ENCODE data around the gene ECI2.
"Not testable (repeated sequence)": the region's sequence is repeated elsewhere in the genome, so short reads cannot be mapped to it uniquely, and the experiment has no call there.

Gene ECI2

DNA sequence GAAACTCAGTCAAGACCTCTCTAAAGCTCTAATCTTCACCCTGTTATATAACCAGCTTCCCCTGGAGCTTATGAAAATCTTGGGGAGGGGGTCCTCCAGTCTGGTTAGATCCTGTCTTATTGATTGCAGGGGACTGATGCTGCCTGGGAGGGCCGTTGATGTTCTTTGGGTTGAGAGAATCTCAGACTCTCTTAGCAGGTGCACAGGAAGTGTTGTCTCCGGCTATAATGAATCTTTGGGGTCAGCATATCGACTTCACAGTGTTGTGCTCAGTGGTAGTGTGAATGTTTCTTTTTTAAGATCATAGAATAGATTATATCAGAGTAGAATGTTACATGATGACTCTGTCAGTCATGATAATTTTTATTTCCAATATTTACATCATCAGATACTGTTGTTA lies 2.8 kb upstream of the ECI2 start:
- no peak for DNase-seq

DNA sequence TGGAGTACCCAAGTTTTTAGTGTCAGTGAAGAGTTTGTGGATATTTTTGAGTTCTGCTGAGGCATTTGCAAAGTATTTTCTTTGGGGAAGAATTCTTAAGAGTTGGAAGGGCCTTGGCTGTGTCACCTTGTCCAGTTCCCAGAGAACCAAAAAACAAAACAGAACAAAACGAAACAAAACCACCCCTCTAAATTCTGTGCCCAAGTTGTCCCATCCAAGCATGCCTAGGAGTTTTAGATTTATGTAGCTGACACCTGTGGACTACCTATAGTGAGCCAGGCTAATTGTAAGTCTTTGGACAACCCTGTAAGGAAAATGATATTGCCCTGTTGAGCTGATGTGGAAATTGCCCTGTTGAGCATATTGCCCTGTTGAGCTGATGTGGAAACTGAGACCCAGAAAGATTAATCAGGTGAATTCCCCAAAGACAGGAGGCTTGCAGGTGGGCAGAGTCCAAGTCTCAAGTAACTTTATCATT lies 1.0 kb upstream of the ECI2 start:
- no peak for DNase-seq

GRCh38 chr6:4135665-4136353 lies 434 bp upstream of the ECI2 start:
- DNase-seq = peak; percentile 94

- DNase-seq = no peak
These were observed 1.2 kb downstream of the ECI2 start for GRCh38 chr6:4133941-4134838.

- no peak for DNase-seq
These were observed 4.9 kb downstream of the ECI2 start for GRCh38 chr6:4130357-4130987.

- DNase-seq = no peak
These were observed 5.9 kb downstream of the ECI2 start for GRCh38 chr6:4129446-4129845.

DNA sequence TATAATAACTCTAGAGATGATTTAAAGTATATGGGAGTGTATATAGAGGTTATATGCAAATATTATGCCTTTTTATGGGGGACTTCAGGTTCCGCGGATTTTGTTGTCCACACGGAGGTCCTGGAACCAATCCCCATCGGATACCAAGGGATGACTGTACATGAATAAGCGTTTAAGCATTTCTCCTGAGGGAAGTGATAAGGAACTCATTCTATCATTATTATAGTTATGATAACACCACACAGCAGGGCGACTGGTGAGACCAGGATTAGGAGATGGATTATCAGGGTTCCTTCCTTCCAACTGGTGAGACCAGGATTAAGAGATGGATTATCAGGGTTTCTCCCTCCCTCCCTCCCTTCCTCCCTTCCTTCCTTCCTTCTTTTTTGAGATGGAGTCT lies 6.6 kb downstream of the ECI2 start:
- no peak for DNase-seq

- no peak for DNase-seq
These were observed 7.3 kb downstream of the ECI2 start for GRCh38 chr6:4128072-4128471.

GRCh38 chr6:4125933-4126864 lies 9.2 kb downstream of the ECI2 start:
- DNase-seq = no peak

GRCh38 chr6:4125500-4125899 lies 9.9 kb downstream of the ECI2 start:
- no peak for DNase-seq

DNA sequence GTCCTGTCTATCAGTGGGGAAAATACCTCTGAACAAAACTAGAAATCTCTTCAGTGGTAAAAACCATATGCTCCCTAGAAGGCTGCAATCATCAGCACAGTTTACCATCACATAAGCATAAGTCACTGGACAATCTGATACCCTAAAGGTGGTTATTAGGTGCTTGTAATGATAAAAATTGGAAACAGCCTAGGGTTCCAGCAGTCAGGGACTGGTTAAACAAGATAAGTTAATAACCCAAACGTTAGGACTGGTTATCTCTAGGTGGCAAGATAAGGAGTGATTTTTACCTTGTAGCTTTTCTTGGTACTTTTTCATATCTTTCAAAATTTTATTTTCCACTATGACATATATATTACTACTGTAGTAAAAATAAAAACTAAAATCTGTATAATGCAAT lies 11.0 kb downstream of the ECI2 start:
- no peak for DNase-seq

- DNase-seq = no peak
These were observed 19.6 kb downstream of the ECI2 start for GRCh38 chr6:4115741-4116140.

DNA sequence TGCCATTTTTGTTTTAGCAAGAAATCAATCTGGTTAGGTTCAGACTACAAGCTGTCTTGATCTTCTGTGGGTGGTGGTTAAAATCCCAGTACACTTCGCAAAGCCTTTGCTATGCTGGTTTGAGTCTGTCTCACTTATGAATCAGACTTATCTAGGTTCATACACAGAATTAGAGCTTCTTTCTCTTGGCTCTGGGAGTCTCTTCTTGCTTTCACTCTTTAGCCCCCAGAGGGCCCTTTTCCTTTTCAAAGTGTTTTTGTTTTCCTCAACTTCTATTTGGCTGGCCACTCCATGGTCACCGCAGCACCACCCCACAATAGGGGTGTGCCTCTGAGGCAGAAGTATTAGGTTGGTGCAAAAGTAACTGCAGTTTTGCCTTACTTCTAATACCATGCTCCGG lies 21.3 kb downstream of the ECI2 start:
- no peak for DNase-seq

GRCh38 chr6:4113649-4114048 lies 21.7 kb downstream of the ECI2 start:
- no peak for DNase-seq

GRCh38 chr6:4112366-4112765 lies 23.0 kb downstream of the ECI2 start:
- no peak for DNase-seq

- DNase-seq = not testable (repeated sequence)
These were observed 26.0 kb downstream of the ECI2 start for GRCh38 chr6:4109363-4109815.

GRCh38 chr6:4108561-4109093 lies 26.7 kb downstream of the ECI2 start:
- DNase-seq = no peak

DNA sequence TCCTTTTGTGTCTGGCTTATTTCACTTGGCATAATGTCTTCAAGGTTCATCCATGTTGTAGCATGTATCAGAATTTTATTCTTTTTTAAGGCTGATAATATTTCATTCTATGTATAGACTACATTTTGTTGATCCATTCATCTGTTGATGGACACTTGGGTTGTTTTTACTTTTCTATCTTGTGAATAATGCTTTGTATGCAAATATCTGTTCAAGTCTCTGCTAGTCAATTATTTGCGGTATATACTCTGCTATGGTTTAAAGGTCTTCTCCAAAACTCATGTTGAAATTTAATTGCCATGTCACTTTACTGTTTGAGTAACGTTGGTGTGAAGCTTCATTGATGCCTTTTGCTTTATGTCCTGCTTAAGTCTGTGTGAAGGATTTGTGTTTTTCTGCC lies 27.5 kb downstream of the ECI2 start:
- DNase-seq = no peak

GRCh38 chr6:4105980-4106536 lies 29.3 kb downstream of the ECI2 start:
- no peak for DNase-seq

DNA sequence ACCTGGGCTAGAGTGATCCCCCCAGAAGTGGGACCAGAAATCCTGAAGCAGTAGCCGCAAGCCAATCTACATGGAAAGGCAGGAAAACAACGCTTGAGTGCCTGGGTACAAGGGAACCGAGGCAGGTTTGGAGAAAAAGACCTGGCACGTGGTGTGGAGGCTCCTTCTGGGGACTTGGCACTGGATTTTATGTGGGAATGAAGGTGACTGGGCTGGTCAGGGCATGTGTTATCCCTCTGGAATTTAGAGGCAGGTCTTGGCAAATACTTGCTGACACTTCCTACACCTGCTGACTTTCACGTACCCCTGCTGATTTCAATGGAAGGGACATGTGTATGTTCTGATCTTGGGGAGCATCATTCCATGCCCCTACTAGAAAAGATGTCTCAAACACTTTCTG lies 31.4 kb downstream of the ECI2 start:
- DNase-seq = no peak

DNA sequence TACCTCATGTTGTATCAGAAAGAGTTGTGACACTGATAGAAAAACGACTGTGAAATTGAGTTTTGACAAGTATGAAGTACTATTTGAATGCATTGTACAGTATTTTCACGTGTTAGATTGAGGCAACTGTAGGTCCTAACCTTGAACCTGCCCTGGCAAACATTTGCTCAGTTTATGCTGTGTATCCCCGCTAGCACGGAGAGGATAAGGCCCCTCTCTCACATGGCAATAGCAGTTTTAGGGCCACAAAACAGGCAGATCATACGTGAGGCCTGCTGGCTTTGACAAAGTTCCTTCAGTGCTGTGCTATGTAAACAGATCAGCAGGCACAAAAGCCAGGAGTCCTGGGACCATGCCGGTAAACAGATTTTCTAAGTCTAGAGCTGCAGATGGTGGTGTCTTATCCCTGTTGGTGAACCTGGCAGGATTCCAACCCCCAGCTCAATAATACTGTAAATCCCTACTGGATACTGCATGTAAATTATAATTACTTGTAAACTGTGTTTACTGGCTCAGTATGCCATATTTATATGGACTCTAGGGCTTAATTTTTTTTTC lies 32.6 kb downstream of the ECI2 start:
- DNase-seq = no peak
